ENCODE data around the gene CHMP1B. TPM values are rescaled to one million over a fixed set of nuclear protein-coding genes. Genes with fewer than 3 reads are reported as not detected.

Gene CHMP1B
- total RNA-seq, 1 experiment from 2014 or later: 56.5 TPM

DNA sequence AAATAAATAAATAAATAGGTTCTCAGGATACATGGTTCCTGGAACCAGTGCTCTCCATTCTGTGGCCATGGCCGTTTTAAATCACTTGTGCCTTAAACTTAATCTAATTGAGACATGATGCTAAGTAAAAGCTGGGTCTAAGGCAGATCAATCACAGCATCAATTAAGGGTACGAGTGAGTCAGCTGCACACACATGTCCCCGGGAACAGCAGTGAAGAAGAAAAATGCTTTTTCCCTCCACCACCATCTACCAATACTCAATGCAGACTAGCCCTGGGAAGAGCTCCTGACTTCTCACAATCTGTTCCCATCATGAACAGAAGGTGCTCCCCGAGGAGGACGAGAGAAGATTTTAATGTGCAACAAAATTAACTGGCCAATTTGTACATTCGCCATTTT lies 6.8 kb upstream of the CHMP1B start:
- Histone ChIP-seq H3K36me3 (ENCODE audit: control insufficient read depth, insufficient read depth, low read length) (no peaks in the 10 kb centered on the region), H3K4me3 (ENCODE audit: low read depth, low read length) (no peak overlapping the region), H3K9me3 (no peaks in the 10 kb centered on the region), H3K4me1 (peaks cover 53% of the 10 kb centered on the region), H3K27me3 (replicated peaks; ENCODE audit: control insufficient read depth, insufficient read depth, low read length) (no peaks in the 10 kb centered on the region)
- ChIA-PET POLR2A (no interaction called here), CTCF (no interaction called here)
- no TSS peak for BruUV-seq (replicated peaks)
- intact Hi-C loops (cut with micrococcal nuclease; ENCODE audit: unreplicated experiment): no loop called here
- Mint-ChIP-seq H3K4me3 (ENCODE audit: unreplicated experiment) (no peak overlapping the region), H3K36me3 (ENCODE audit: insufficient read depth, unreplicated experiment) (peaks cover 8% of the 10 kb centered on the region), H3K9me3 (ENCODE audit: unreplicated experiment) (no peaks in the 10 kb centered on the region), H3K4me1 (ENCODE audit: low read depth, unreplicated experiment) (peaks cover 44% of the 10 kb centered on the region), H3K27ac (ENCODE audit: unreplicated experiment) (no peak overlapping the region), H3K27me3 (ENCODE audit: insufficient read depth, unreplicated experiment) (no peaks in the 10 kb centered on the region)
- no peak for DNase-seq
- TF ChIP-seq, protein P1, sequence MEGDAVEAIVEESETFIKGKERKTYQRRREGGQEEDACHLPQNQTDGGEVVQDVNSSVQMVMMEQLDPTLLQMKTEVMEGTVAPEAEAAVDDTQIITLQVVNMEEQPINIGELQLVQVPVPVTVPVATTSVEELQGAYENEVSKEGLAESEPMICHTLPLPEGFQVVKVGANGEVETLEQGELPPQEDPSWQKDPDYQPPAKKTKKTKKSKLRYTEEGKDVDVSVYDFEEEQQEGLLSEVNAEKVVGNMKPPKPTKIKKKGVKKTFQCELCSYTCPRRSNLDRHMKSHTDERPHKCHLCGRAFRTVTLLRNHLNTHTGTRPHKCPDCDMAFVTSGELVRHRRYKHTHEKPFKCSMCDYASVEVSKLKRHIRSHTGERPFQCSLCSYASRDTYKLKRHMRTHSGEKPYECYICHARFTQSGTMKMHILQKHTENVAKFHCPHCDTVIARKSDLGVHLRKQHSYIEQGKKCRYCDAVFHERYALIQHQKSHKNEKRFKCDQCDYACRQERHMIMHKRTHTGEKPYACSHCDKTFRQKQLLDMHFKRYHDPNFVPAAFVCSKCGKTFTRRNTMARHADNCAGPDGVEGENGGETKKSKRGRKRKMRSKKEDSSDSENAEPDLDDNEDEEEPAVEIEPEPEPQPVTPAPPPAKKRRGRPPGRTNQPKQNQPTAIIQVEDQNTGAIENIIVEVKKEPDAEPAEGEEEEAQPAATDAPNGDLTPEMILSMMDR (IDR thresholded peaks at IDR 0.05; ENCODE audit: insufficient read depth in 1 of 2, low read depth in 1 of 2, low read length in 1 of 2, severe bottlenecking in 1 of 2, unreplicated experiment in 1 of 2): no peak

DNA sequence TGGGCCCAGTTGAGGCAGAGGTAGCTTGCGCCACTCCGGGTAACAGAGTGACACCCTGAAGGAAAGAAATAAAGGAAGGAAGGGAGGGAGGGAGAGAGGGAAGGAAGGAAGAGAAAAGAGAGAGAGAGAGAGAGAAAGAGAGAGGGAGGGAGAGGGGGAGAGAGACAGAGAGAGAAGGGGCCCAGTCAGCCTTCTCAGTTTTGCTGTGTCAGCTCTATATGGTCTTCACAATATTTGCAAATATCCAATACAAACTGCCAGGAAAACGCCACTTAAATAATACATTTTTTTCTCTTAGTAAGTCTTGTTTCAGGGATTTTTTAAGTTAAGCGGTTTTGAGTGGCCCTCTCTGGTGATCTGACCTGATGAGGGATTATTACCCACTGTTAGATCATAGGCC lies 5.6 kb upstream of the CHMP1B start:
- Mint-ChIP-seq H3K36me3 (ENCODE audit: insufficient read depth, unreplicated experiment) (peaks cover 10% of the 10 kb centered on the region), H3K27me3 (ENCODE audit: insufficient read depth, unreplicated experiment) (no peaks in the 10 kb centered on the region), H3K9me3 (ENCODE audit: unreplicated experiment) (no peaks in the 10 kb centered on the region), H3K4me3 (ENCODE audit: unreplicated experiment) (no peak overlapping the region), H3K27ac (ENCODE audit: unreplicated experiment) (peak overlapping the region; percentile 77), H3K4me1 (ENCODE audit: low read depth, unreplicated experiment) (peaks cover 32% of the 10 kb centered on the region)
- no TSS peak for BruUV-seq (replicated peaks)
- POLR2A ChIA-PET: no interaction called here
- Histone ChIP-seq H3K4me3 (ENCODE audit: low read depth, low read length) (no peak overlapping the region), H3K36me3 (ENCODE audit: control insufficient read depth, insufficient read depth, low read length) (no peaks in the 10 kb centered on the region), H3K27me3 (replicated peaks; ENCODE audit: control insufficient read depth, insufficient read depth, low read length) (no peaks in the 10 kb centered on the region), H3K4me1 (peaks cover 48% of the 10 kb centered on the region), H3K9me3 (no peaks in the 10 kb centered on the region)
- CTCF ChIA-PET: no interaction called here
- TF ChIP-seq, protein P1 (IDR thresholded peaks at IDR 0.05; ENCODE audit: insufficient read depth in 1 of 2, low read depth in 1 of 2, low read length in 1 of 2, severe bottlenecking in 1 of 2, unreplicated experiment in 1 of 2): no peak
- DNase-seq: no peak
- intact Hi-C loops (cut with micrococcal nuclease; ENCODE audit: unreplicated experiment): no loop called here

DNA sequence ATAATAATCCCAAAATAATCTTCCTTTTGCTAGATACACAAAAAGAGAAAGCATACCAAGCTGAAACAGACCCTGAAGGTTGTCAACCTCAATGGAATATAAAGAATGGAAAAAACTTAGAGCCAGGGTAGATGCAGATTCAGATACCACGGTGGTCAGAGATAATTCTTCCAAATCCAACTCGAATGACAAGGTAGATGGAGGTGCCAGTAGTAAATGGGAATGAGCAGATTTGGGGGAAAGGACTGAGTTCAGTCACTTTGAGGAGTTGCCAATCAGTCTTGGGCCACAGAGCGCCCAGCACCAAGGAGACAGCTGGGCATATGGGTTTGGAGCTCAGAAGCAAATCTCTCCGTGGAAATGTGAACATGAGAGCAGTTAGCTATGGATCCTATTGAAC lies 3.4 kb upstream of the CHMP1B start:
- Histone ChIP-seq H3K4me1 (peaks cover 30% of the 10 kb centered on the region), H3K9me3 (no peaks in the 10 kb centered on the region), H3K27me3 (replicated peaks; ENCODE audit: control insufficient read depth, insufficient read depth, low read length) (no peaks in the 10 kb centered on the region), H3K4me3 (ENCODE audit: low read depth, low read length) (no peak overlapping the region), H3K36me3 (ENCODE audit: control insufficient read depth, insufficient read depth, low read length) (no peaks in the 10 kb centered on the region)
- Mint-ChIP-seq H3K27me3 (ENCODE audit: insufficient read depth, unreplicated experiment) (no peaks in the 10 kb centered on the region), H3K9me3 (ENCODE audit: unreplicated experiment) (no peaks in the 10 kb centered on the region), H3K27ac (ENCODE audit: unreplicated experiment) (peak overlapping the region; percentile 93), H3K4me1 (ENCODE audit: low read depth, unreplicated experiment) (peaks cover 31% of the 10 kb centered on the region), H3K4me3 (ENCODE audit: unreplicated experiment) (no peak overlapping the region), H3K36me3 (ENCODE audit: insufficient read depth, unreplicated experiment) (peaks cover 23% of the 10 kb centered on the region)
- ChIA-PET POLR2A (interaction anchor here (0.7 to 4.9 kb wide), 2 partner anchors 8 to 13 kb away, joined by 3 to 70 read pairs; no protein-coding TSS in a partner anchor), CTCF (no interaction called here)
- TF ChIP-seq, protein P1 (IDR thresholded peaks at IDR 0.05; ENCODE audit: insufficient read depth in 1 of 2, low read depth in 1 of 2, low read length in 1 of 2, severe bottlenecking in 1 of 2, unreplicated experiment in 1 of 2): no peak
- intact Hi-C loops (cut with micrococcal nuclease; ENCODE audit: unreplicated experiment): no loop called here
- DNase-seq: no peak
- BruUV-seq (replicated peaks): no TSS peak
